Body of pancreas (tissue), 4 donors: ENCODE results near the gene GPC1. TPM values are rescaled to one million over a fixed set of nuclear protein-coding genes. Genes with fewer than 3 reads are reported as not detected.

Source experiments
- ATAC-seq: fragments of 150-250 bp; one replicate; pipeline ENCODE4 v1.9.1; 2016
- DNase-seq, 4 donors: peaks; one replicate each; pipeline ENCODE4 v3.0.0-alpha.2; 2019
- H3K27ac ChIP-seq, 4 donors: fragments of 200-600 bp; sonication (generic); 1 replicate in 3 of 4; 2 replicates in 1 of 4; pipeline versions ENCODE4 v1.5.1 to v1.6.1; 2016 to 2019; ENCODE audit warnings: mild to moderate bottlenecking in 1 of 4, mixed read lengths in 1 of 4, moderate library complexity in 1 of 4
- H3K27me3 ChIP-seq, 2 donors: fragments of 200-600 bp; sonication (generic); one replicate each; pipeline ENCODE4 v1.6.0; 2016; ENCODE audit warnings: mild to moderate bottlenecking in 1 of 2
- H3K36me3 ChIP-seq, 2 donors: fragments of 200-600 bp; sonication (generic); replicated peaks in 1 of 2; 2 replicates each; pipeline ENCODE4 v1.5.1; 2016; ENCODE audit warnings: low read depth in 2 of 2; ENCODE audit not compliant: insufficient read depth in 1 of 2
- H3K4me1 ChIP-seq: fragments of 200-600 bp; sonication (generic); one replicate; pipeline ENCODE4 v1.6.0; 2016
- H3K4me3 ChIP-seq, 2 donors: fragments of 200-600 bp; sonication (generic); 1 replicate in 1 of 2; 2 replicates in 1 of 2; pipeline ENCODE4 v1.5.1; 2016 to 2019
- H3K9me3 ChIP-seq, 3 donors: fragments of 200-600 bp; sonication (generic); 1 replicate in 2 of 3; 2 replicates in 1 of 3; pipeline ENCODE4 v1.5.1; 2016
- CTCF ChIP-seq, 7 experiments: fragments of 450-650 bp in 4 of 7; fragments of 200-600 bp in 3 of 7; sonication (generic) in 3 of 7; IDR thresholded peaks; one replicate each; pipeline ENCODE4 v1.5.1; 2016 to 2019; ENCODE audit warnings: antibody characterized with exemption in 7 of 7
- POLR2A ChIP-seq, 3 donors: fragments of 450-650 bp; IDR thresholded peaks; one replicate each; pipeline ENCODE4 v1.6.1; 2016; ENCODE audit warnings: antibody characterized with exemption in 3 of 3, mild to moderate bottlenecking in 2 of 3
- WGBS, 2 donors: methylation state at CpG; one replicate each; pipeline ENCODE4 v1.1.5; 2017; 5-methylcytosine and 5-hydroxymethylcytosine counted together
- intact Hi-C: fragments of 100-400 bp; cut with DNase I; formaldehyde crosslinking; loops from one replicate; pipeline ENCODE4 v1.15.1; 2023
- total RNA-seq, 2 donors: library from RNA; depleted of rRNA; stranded (reverse); fragments of >200 nt; gene quantifications; one replicate each; pipeline ENCODE4 v1.1.0, GENCODE V29; 2016

GPC1 gene
- total RNA-seq, 2 donors from 2014 or later, result 23.3 to 30.7 TPM

GRCh38 chr2:240437551-240437860 lies 2.0 kb downstream of the GPC1 start:
- 83 to 100% methylated on average over 2 of the region's 2 CpGs for WGBS, 2 donors
- TF ChIP-seq POLR2A (IDR thresholded peaks at IDR 0.05), result no peak
- TF ChIP-seq CTCF (IDR thresholded peaks at IDR 0.05), result no peak
- intact Hi-C loops, result no loop called here
- Histone ChIP-seq H3K9me3 (no peaks in the 10 kb centered on the region), H3K27me3 (no peaks in the 10 kb centered on the region), H3K4me1 (peaks cover 40% of the 10 kb centered on the region), H3K36me3 (no peaks in the 10 kb centered on the region), H3K27ac (peak overlapping the region in 1 of 4 donors; percentile 32), H3K4me3 (no peak overlapping the region)
- ATAC-seq (no peak), DNase-seq (peak in 1 of 4 donors; percentile 4)

- peak overlapping the region in 1 of 4 donors; percentile 32 for H3K27ac ChIP-seq
- H3K4me1 ChIP-seq, result peaks cover 40% of the 10 kb centered on the region
- intact Hi-C loops, result loop anchor here (2.0 kb wide), 1 partner anchor 207 kb away; no protein-coding TSS in a partner anchor
- no peak overlapping the region for H3K4me3 ChIP-seq
- no peaks in the 10 kb centered on the region for H3K36me3 ChIP-seq
- no peaks in the 10 kb centered on the region for H3K9me3 ChIP-seq
- H3K27me3 ChIP-seq, result no peaks in the 10 kb centered on the region
- TF ChIP-seq CTCF (IDR thresholded peaks at IDR 0.05), result peak; percentile 91 to 95 (median 93)
- TF ChIP-seq POLR2A (IDR thresholded peaks at IDR 0.05), result no peak
- 17 to 20% methylated on average over 7 to 24 of the region's 24 CpGs for WGBS, 2 donors
- ATAC-seq (peak; percentile 29), DNase-seq (peak; percentile 69 to 81 (median 76))
These were observed 2.7 kb downstream of the GPC1 start for GRCh38 chr2:240437861-240438809.

GRCh38 chr2:240438810-240439697 lies 3.6 kb downstream of the GPC1 start:
- intact Hi-C loops, result loop anchor here (2.0 kb wide), 1 partner anchor 208 kb away; no protein-coding TSS in a partner anchor
- Histone ChIP-seq H3K9me3 (no peaks in the 10 kb centered on the region), H3K36me3 (no peaks in the 10 kb centered on the region), H3K4me1 (peaks cover 40% of the 10 kb centered on the region), H3K4me3 (no peak overlapping the region), H3K27ac (no peak overlapping the region), H3K27me3 (no peaks in the 10 kb centered on the region)
- TF ChIP-seq POLR2A (IDR thresholded peaks at IDR 0.05) (no peak), CTCF (IDR thresholded peaks at IDR 0.05) (no peak)
- ATAC-seq, result no peak
- DNase-seq, result peak in 2 of 4 donors; percentile 10 to 12
- 75 to 78% methylated on average over 9 to 21 of the region's 25 CpGs for WGBS, 2 donors

GRCh38 chr2:240439698-240440151 lies 4.3 kb downstream of the GPC1 start:
- Histone ChIP-seq H3K4me1 (peaks cover 33% of the 10 kb centered on the region), H3K9me3 (no peaks in the 10 kb centered on the region), H3K27me3 (no peaks in the 10 kb centered on the region), H3K27ac (no peak overlapping the region), H3K36me3 (no peaks in the 10 kb centered on the region), H3K4me3 (no peak overlapping the region)
- WGBS, 2 donors, result 77 to 78% methylated on average over 7 to 10 of the region's 15 CpGs
- intact Hi-C loops, result loop anchor here (2.0 to 10.0 kb wide), 2 partner anchors 209 to 295 kb away; partner anchors contain the start of gene OTOS
- DNase-seq (no peak), ATAC-seq (no peak)
- TF ChIP-seq CTCF (IDR thresholded peaks at IDR 0.05) (no peak), POLR2A (IDR thresholded peaks at IDR 0.05) (no peak)
